Stomach (tissue), 9 donors: Measurements from ENCODE around the gene LRP1. TPM values are rescaled to one million over a fixed set of nuclear protein-coding genes. Genes with fewer than 3 reads are reported as not detected.
A peak's percentile ranks its signal among the peaks of the same experiment; 100 is the strongest.

Experiments used
- DNase-seq, 2 donors: peaks; one replicate each; pipeline versions ENCODE4 v3.0.0 to v3.0.0-alpha.2; 2013 to 2019
- H3K27ac ChIP-seq, 5 donors: fragments of 200-600 bp in 4 of 5; sonication (generic) in 4 of 5; one replicate each; pipeline ENCODE4 v1.5.1; 2013 to 2019; ENCODE audit warnings: mild to moderate bottlenecking in 1 of 5, moderate library complexity in 1 of 5
- H3K27me3 ChIP-seq, 3 donors: fragments of 200-600 bp; sonication (generic); one replicate each; pipeline ENCODE4 v1.5.1; 2017 to 2019; ENCODE audit warnings: mixed run types in 1 of 3
- H3K36me3 ChIP-seq, 4 donors: fragments of 200-600 bp; sonication (generic); 1 replicate in 3 of 4; 2 replicates in 1 of 4; pipeline ENCODE4 v1.5.1; 2016 to 2019
- H3K4me1 ChIP-seq, 4 donors: fragments of 200-600 bp; sonication (generic); one replicate each; pipeline ENCODE4 v1.5.1; 2016 to 2019
- H3K4me3 ChIP-seq, 4 donors: fragments of 200-600 bp; sonication (generic) in 3 of 4; one replicate each; pipeline ENCODE4 v1.5.1; 2016 to 2019; ENCODE audit warnings: mild to moderate bottlenecking in 1 of 4
- H3K9me3 ChIP-seq, 4 donors: fragments of 200-600 bp; sonication (generic); one replicate each; pipeline ENCODE4 v1.5.1; 2016 to 2019
- CTCF ChIP-seq, 7 experiments: fragments of 450-650 bp in 4 of 7; fragments of 200-600 bp in 3 of 7; sonication (generic) in 3 of 7; IDR thresholded peaks; one replicate each; pipeline ENCODE4 v1.5.1; 2016 to 2019; ENCODE audit warnings: antibody characterized with exemption in 7 of 7, control low read depth in 2 of 7, mild to moderate bottlenecking in 1 of 7
- EP300 ChIP-seq: sonication (generic); formaldehyde crosslinking; IDR thresholded peaks from one replicate; pipeline ENCODE4 v1.6.1; 2017; ENCODE audit warnings: antibody characterized with exemption
- POLR2A ChIP-seq, 4 donors: fragments of 450-650 bp; IDR thresholded peaks; one replicate each; pipeline ENCODE4 v1.6.1; 2016; ENCODE audit warnings: antibody characterized with exemption in 4 of 4, control low read depth in 2 of 4, mild to moderate bottlenecking in 1 of 4, moderate library complexity in 1 of 4
- POLR2AphosphoS5 ChIP-seq, 3 donors: sonication (generic); formaldehyde crosslinking; IDR thresholded peaks; one replicate each; pipeline ENCODE4 v1.6.1; 2016; ENCODE audit warnings: antibody characterized with exemption in 3 of 3
- WGBS, 5 donors: extraction: QIAGEN DNeasy Blood & Tissue Kit in 3 of 5; methylation state at CpG; one replicate each; pipeline versions ENCODE4 v1.1.5 to v1.1.7; 2013 to 2018; 5-methylcytosine and 5-hydroxymethylcytosine counted together
- intact Hi-C: fragments of 100-400 bp; cut with DNase I; formaldehyde crosslinking; loops from one replicate; pipeline ENCODE4 v1.15.1; 2023; ENCODE audit warnings: low total_unique reads
- polyA plus RNA-seq, 3 donors: library from polyadenylated mRNA; stranded (reverse); fragments of 200-250 nt; gene quantifications; one replicate each; pipeline ENCODE4 v1.2.3, GENCODE V29; 2013
- total RNA-seq, 5 donors: library from RNA; depleted of rRNA; stranded (reverse); fragments of >200 nt; gene quantifications; one replicate each; pipeline versions ENCODE4 v1.1.0 to v1.2.3, GENCODE V29; 2014 to 2016
- donor health status: healthy with polysubstance abuse.
- donor health status: Bipolar disorder and iron deficiency.
- donor health status: healthy.

The LRP1 gene
- total and polyA plus RNA-seq, 8 donors: 13.5 to 510 (median 100) TPM

- TF ChIP-seq POLR2AphosphoS5 (IDR thresholded peaks at IDR 0.05) (no peak), POLR2A (IDR thresholded peaks at IDR 0.05) (no peak), EP300 (no peak), CTCF (IDR thresholded peaks at IDR 0.05) (no peak)
- DNase-seq: no peak
- Histone ChIP-seq H3K27me3 (no peaks in the 10 kb centered on the region), H3K4me1 (no peaks in the 10 kb centered on the region), H3K36me3 (peaks cover 70 to 100% (median 98%) of the 10 kb centered on the region in 4 donors), H3K4me3 (no peak overlapping the region), H3K27ac (no peak overlapping the region), H3K9me3 (no peaks in the 10 kb centered on the region)
- intact Hi-C loops: no loop called here
- 86 to 96% (median 91%) methylated on average over 17 to 19 of the region's 19 CpGs for WGBS, 5 donors
These were observed 76.2 kb downstream of the LRP1 start for GRCh38 chr12:57204454-57204853.

DNA sequence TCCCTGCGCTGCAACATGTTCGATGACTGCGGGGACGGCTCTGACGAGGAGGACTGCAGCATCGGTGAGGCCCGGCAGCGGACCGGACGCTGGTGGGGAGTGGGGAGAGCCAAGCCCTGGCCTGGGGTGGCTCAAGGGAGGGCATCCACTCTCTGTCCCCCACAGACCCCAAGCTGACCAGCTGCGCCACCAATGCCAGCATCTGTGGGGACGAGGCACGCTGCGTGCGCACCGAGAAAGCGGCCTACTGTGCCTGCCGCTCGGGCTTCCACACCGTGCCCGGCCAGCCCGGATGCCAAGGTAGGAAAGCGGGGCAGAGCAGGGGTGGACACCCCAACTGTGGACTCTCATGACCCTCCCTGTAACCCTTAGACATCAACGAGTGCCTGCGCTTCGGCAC is 76.9 kb downstream of the LRP1 start:
- Histone ChIP-seq H3K27me3 (no peaks in the 10 kb centered on the region), H3K9me3 (no peaks in the 10 kb centered on the region), H3K27ac (no peak overlapping the region), H3K36me3 (peaks cover 66 to 100% (median 98%) of the 10 kb centered on the region in 4 donors), H3K4me3 (no peak overlapping the region), H3K4me1 (no peaks in the 10 kb centered on the region)
- no peak for DNase-seq
- no peak for TF ChIP-seq EP300
- TF ChIP-seq POLR2AphosphoS5 (IDR thresholded peaks at IDR 0.05): no peak
- no peak for TF ChIP-seq CTCF (IDR thresholded peaks at IDR 0.05)
- TF ChIP-seq POLR2A (IDR thresholded peaks at IDR 0.05): no peak
- intact Hi-C loops: no loop called here
- WGBS, 5 donors: 93 to 97% (median 96%) methylated on average over 17 to 26 of the region's 26 CpGs

DNA sequence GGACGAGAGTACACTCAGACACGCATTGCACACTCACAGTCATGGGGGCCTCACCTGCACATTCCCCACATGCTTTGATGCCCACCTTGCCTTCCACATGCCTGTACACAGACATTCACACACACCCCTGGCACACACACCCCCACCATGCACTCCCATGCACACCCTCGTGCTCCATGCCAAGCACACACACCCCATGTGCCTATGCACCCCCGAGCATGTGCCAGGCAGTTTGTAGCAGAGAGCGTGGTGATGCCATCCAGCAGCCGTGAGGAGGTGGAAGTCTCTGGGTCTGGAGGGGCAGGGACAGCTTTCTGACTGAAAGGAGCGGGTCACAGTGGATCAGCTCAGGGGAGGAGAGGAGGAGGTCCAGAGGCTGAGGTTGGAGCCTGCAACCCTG is 77.6 kb downstream of the LRP1 start:
- H3K4me3 ChIP-seq: no peak overlapping the region
- H3K36me3 ChIP-seq: peaks cover 62 to 100% (median 98%) of the 10 kb centered on the region in 4 donors
- no peaks in the 10 kb centered on the region for H3K9me3 ChIP-seq
- H3K27ac ChIP-seq: no peak overlapping the region
- H3K27me3 ChIP-seq: no peaks in the 10 kb centered on the region
- H3K4me1 ChIP-seq: no peaks in the 10 kb centered on the region
- intact Hi-C loops: no loop called here
- WGBS, 5 donors: 78 to 98% (median 86%) methylated on average over 7 of the region's 7 CpGs
- TF ChIP-seq POLR2A (IDR thresholded peaks at IDR 0.05) (no peak), CTCF (IDR thresholded peaks at IDR 0.05) (no peak), EP300 (no peak), POLR2AphosphoS5 (IDR thresholded peaks at IDR 0.05) (no peak)
- DNase-seq: no peak

DNA sequence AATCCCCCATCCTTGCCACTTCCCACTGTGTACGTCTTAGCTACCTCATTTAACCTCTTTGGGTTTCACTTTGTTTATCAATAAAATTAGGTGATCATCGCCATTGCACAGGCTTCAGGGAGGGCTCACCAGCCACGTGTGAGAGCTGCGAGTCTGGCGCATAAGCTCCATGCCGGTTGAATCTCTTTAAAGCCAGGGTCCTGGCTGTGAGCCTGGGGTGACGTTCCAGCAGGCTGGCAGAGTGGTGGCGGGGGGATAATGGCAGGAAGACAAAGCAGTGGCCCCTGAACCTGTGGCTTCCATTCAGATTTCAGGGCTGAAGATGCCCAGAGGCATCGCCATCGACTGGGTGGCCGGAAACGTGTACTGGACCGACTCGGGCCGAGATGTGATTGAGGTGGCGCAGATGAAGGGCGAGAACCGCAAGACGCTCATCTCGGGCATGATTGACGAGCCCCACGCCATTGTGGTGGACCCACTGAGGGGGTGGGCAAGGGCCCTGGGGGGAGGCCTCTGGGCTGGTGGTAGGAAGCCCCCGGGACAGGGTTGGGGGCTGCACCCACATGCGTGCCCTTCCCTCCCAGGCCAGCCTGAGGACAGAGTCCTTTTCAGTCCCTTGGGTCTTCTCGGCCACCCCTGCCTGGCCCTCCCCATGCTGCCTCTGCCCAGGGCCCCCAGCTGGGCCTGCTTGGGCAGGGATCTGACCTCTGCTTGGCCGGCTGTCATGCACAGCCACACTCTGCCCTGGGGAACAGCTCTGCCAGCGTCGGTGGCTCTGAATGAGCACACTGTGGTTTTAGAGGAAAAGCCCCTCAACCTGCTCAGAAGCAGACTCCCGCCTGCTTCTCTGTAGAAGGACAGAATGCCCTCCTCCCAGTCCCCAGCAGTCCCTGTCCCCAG is 79.7 kb downstream of the LRP1 start:
- Histone ChIP-seq H3K4me1 (peaks cover 0 to 4% (median 2%) of the 10 kb centered on the region in 4 donors), H3K4me3 (no peak overlapping the region), H3K27ac (peak overlapping the region in 1 of 5 donors; percentile 22), H3K36me3 (peaks cover 48 to 99% (median 97%) of the 10 kb centered on the region in 4 donors), H3K9me3 (no peaks in the 10 kb centered on the region), H3K27me3 (no peaks in the 10 kb centered on the region)
- no peak for TF ChIP-seq POLR2AphosphoS5 (IDR thresholded peaks at IDR 0.05)
- TF ChIP-seq EP300: no peak
- TF ChIP-seq CTCF (IDR thresholded peaks at IDR 0.05): no peak
- no peak for TF ChIP-seq POLR2A (IDR thresholded peaks at IDR 0.05)
- intact Hi-C loops: no loop called here
- 87 to 92% (median 89%) methylated on average over 21 to 29 of the region's 29 CpGs for WGBS, 5 donors
- no peak for DNase-seq
